M059J (cell line): ENCODE data around the gene FYCO1. TPM values are rescaled to one million over a fixed set of nuclear protein-coding genes. Genes with fewer than 3 reads are reported as not detected.
"Not testable (repeated sequence)": the region's sequence is repeated elsewhere in the genome, so short reads cannot be mapped to it uniquely, and the experiment has no call there.

Experiments
- DNase-seq: peaks from one replicate; pipeline ENCODE4 v3.0.0-alpha.2; 2012; ENCODE audit warnings: low read depth
- total RNA-seq: library from RNA; depleted of rRNA; stranded (reverse); fragments of >200 nt; shearing (Covaris generic); gene quantifications from 2 replicates; pipeline ENCODE4 v1.2.3, GENCODE V29; 2014

Gene FYCO1
- total RNA-seq, 1 experiment from 2014 or later, result 7.8 TPM

DNA sequence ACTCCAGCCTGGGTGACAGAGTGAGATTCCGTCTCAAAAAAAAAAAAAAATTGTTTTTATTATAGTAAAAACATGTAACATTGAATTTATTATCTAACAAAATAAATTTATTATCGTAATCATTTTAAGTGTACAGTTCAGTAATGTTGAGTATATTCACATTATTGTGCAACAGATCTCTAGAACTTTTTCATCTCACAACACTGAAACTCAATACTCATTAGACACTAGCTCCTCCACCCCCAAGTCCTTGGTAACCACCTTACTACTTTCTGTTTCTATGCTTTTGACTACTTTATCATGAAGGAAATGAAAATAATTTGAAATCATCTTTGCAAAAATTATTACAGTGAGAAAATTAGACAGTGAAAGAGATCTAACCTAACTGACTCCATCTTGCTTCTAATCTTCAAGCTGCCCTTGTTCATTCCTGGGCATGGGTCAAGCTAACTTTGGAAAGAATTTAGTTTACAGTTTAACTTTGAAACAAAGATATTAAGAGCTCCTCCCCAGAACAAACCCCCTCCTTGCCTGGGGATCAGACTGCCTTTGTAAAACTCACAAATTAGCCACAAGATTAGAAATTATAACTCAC is 15.0 kb upstream of the FYCO1 start:
- no peak for DNase-seq

DNA sequence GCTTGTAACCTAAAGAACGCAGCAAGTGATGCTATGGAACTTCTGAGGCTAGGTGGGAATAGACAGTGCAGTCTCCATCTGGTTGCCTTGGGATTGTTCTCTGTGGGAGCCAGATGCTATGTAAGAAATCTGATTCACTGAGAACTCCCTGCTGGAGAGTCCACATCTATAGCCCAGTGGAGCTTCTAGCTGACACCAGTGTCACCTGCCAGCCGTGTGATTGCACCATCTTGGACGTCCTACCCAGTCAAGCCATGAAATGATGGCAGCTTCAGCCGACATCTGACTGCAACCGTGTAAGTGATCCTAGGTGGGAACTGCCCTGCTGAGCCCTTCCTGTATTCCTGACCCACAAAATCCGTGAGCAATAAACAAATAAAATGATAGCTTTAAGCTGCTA is 12.4 kb upstream of the FYCO1 start:
- DNase-seq, result no peak

DNA sequence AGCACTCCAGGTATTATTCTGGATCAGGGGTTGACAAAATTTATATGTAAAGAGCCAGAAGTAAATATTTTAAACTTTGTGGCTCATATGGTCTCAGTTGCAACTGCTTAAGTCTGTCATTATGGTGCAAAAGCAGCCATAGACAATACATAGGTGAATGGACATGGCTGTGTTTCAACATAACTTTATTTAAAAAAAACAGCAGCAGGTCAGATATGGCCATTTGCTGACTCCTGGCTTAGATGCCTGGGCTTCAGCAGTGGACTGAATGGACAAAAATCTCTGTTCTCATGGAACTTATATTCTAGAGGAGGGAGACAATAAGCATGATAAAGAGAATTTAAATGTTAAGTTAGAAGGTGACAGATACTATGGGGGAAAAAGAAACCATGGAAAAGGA is 11.7 kb upstream of the FYCO1 start:
- DNase-seq, result no peak

DNA sequence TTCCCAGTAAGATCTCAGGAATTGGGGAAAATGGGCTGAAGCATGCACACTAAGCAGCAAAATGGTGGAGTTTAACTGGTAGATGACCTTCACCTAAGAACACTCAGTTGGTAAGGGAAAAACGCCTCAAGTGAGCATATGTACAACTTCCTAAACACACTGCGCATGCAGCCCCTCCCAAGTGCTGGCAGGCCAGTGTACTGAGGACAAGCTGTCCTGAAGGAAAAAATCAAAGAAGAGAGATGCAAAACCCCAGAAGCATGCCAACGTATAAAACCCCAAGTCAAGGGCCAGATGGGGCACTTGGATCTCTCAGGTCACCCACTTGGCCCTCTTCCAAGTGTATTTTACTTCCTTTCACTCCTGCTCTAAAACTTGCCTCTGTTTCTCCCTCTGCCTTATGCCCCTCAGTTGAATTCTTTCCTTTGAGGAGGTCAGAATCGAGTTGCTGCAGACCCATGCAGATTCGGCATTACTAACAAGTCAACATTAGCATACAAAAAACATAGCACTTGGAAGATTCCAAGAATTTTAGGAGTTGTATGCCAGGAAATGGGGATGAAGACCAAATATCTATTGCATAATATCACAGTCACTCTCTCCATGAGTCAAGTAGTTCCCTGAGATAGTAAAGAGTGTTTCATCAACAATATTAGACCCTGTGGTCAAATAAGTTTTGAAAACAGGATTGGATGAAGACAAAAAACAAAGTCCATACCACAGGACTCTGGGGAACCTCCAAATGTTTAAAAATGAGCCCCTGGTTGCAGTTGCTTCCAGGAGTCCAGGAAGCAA is 10.8 kb upstream of the FYCO1 start:
- DNase-seq, result peak; percentile 63

DNA sequence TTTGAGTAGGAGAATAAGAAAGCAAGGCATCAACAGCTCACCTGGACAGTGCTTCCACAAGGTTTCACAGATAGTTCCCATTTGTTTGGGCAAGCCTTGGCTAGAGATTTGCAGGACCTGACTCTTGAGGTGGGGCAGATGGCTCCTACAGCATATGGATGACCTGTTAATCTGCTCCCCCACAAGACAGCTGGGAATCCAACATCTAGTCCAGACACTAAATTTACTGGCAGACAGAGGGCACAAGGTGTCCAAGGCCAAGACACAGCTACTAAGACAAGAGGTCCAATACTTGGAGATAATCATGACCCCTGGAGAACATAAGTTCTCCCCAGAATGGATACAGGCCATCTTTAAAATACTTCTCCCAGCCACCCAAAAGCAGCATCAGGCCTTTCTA is 8.1 kb upstream of the FYCO1 start:
- not testable (repeated sequence) for DNase-seq

DNA sequence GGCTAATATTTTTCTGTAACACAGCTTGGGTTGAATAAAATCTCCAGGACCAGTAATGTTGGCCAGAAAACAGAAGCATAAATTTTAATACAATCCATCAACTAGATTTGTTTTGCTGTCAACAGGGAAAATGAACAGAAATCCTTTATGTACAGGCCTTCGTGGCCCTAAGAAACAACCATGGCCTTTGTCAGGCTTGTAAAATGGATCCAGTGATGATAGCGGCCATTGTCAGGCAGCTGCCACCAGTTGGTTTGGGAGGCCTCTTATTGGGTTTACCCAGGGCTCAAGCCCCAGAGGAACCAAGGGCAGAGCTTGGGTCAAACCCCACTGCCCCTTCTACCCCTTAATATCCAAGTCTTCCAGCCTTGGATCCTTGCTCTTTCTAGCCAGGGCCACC is 5.6 kb upstream of the FYCO1 start:
- no peak for DNase-seq

DNA sequence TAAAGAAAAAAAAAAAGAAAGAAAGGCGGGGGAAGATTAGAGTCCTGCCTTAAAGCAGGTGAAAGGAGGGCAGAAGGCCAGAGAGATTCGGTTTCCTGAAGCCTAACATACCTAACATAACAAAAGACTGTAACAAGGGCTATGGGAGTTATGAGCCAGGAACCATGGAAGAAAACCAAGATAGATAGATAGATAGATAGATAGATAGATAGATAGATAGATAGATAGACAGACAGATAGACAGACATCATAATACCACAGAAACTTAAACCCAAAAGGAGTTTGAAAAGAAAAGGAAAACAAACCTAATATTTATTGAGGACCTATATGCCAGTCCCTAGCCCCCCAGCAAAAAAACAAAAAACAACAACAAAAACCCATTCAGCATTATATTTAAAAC is 2.3 kb upstream of the FYCO1 start:
- no peak for DNase-seq

DNA sequence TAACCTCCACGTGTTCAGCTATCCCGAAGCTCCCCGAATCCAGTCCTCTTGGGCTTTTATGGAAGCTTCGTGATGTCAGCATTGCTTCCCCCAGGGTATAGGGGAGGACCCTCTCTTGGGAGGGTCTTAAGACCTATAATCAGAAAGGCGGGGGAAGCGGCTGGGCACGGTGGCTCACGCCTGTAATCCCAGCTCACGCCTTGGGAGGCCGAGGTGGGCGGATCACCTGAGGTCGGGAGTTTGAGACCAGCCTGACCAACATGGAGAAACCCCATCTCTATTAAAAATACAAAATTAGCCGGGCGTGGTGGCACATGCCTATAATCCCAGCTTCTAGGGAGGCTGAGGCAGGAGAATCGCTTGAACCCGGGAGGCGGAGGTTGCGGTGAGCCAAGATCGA is 1.9 kb upstream of the FYCO1 start:
- DNase-seq, result not testable (repeated sequence)

DNA sequence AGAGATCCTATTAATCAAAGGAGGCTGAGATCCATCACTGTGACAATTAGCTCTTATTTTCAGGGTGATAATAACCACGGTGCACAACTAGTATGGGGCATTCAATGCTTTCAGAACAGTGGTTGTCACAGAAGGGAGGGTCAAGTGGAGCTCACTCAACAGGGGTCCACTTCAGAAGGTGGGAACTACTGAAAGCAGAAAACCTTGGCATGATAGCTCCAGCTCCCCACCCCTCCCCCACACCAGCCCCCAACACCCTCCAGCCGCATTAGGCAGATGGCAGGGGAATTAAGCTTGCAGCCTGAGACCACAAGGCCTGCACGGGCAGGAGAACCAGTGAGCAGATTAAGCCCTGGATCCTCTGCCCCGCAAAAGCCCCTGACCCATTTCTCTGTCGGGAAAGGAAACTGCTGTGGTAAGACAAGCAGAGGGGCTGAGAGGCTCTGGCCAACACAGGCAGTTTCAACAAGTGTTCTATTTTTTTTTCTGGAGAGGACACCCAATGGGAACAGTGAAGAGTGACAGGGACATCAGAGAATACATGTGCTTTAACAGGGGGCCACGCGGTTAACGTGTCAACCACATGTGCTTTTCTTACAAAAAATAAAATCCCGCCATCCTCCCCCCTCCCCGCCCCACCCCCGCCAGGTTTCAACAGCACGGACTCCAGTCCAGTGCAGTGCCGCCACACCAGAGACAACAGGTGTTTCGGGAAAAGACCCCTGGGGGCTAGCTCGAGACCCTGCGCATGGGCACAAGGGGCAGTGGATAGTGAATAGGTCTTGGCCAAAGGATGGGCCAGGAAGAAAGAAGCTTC is 997 bp downstream of the FYCO1 start:
- no peak for DNase-seq

DNA sequence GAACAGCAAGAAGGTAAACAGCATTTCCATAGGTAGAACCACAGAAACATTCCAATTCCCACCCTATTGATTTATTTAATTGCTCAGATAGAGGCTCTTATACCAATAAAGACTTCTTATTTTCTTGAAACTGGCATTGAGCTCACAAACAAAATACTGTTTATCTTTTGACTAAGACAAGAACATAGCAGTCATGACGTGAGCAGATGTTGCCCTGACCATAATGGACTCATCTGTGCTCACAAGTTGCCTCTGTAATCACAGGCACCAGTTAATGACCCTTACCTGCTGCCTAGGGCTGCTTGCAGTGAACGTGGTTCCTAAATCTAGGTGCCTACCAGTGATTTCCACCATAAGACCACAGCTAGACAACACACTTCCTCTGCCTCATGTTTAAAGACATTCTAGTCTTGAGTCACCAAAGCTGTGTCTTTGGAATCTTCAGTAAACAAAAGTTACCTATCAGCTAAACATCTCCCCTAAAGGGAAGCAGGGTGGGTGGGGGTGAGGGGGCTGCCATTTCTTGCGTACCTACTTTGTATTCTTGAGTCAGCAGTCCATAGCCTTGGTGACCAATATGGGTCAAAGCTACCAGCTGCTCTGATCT is 2.1 kb downstream of the FYCO1 start:
- no peak for DNase-seq

DNA sequence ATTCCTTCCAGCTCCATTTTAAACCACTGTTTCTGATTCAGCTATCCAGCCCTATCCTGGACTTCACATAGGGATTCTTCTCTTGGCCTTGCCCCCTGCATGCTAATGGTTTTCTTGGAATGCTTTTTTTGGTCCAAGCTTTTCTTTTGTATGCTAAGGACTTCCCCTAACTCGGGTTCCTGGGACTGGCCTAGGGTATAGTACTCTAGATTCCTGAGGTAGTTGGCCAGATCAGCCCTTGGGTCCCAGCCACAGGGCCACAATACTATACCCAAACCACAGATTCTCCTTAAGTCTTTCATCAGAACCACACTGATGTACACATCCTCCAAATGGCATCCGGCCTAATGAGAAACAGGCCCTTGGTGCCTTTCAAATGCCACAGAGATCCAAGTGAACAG is 2.8 kb downstream of the FYCO1 start:
- DNase-seq, result peak; percentile 51

DNA sequence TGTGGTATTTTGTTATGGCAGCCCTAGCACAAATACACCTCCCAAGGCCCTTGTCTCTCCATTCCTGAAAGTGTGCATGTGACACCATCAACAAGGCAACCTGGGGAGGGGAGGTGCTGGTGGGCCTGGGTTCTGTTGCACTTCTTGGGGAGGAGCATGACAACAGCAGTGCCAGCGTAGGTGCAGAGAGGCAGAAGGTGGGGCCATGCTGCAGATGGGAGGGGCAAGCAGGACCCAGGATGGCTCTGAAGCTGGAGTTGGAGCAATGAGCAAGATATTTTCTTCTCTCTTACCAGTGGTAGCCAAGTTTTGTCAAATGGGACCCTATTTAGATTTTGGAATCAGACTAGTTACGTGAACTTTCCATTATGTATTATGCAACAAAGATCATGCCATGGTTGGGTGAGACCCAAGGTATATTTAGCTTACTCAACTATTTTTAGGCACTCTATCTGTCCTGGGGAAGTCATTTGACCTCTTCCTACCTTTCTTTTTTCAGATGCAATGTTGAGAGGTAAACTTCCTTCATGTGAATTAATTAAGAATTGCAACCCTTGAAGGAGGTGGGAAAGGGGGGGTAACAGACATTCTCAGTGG is 3.4 kb downstream of the FYCO1 start:
- no peak for DNase-seq

DNA sequence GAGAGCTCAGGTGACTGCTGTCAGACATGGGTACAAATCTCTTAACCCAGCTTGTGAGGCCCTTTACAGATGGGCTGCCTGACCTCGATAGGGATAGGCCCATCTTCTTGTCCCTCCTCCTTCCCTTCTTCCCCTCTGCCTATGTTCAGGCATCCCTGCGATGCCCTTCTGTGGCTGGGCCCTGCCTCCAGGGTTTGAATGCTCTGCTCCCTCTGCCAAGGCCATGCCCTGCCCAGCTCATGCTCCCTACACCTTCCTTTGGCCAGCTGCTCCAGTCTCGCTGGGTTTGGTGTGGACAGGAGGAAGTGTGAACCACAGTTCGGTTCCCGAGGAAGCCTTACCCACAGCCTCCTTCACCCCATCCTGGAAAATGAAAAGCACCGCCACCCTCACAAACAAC is 4.3 kb downstream of the FYCO1 start:
- no peak for DNase-seq

DNA sequence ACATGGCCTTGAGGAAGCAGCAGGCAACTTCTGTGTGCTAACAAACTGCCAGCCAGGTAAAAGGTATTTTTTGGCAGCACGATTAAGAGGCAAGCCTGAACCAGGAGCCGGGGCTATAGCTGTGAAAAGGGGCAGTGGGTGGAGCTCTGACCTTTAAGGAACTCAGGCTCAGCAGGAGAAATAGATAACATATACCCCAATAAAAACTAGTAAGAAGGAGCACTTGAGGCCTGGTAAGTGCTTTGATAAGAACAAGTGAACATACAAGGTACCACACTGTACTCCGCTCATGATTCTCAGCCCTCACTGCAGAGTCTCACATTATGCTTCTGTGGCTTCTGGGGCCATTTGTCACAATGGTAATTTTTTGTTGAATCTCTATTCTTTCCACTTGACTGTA is 5.4 kb downstream of the FYCO1 start:
- DNase-seq, result no peak

DNA sequence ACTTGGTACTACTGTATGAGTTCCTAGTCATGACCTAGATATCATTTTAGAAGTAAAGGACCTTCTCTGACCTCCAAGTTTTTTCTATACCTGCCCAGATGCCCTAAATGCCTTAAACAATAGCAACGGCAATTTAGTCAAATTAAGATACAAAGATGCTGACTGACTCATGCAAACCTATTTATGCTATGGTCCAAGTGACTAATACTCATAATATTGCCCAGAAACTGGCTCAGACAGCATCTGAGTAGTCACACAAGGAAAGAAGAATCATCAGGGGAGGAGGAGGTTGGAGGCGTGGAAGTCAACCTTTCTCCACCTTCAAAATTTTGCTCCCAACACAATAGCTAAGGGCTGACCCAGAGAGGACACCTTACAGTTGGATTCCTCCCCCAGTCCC is 6.8 kb downstream of the FYCO1 start:
- peak; percentile 78 for DNase-seq

DNA sequence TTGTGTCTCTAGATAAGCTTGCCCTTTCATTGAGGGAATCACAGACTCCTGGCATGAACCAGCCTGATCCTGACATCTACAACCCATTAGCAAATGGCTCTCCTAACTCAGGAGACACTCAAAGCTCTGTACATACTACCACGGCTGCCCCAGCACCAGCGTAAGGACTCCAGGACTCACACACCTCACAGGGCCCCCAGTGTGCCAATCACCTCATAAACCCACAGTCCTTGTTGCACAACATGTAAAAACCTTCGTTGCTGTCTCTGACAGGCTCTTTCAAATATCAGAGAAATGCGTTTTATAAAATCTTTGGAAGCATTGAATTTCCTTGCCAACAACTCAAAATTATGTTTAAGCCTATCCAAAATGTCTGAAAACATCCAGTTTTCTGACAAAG is 7.3 kb downstream of the FYCO1 start:
- no peak for DNase-seq

DNA sequence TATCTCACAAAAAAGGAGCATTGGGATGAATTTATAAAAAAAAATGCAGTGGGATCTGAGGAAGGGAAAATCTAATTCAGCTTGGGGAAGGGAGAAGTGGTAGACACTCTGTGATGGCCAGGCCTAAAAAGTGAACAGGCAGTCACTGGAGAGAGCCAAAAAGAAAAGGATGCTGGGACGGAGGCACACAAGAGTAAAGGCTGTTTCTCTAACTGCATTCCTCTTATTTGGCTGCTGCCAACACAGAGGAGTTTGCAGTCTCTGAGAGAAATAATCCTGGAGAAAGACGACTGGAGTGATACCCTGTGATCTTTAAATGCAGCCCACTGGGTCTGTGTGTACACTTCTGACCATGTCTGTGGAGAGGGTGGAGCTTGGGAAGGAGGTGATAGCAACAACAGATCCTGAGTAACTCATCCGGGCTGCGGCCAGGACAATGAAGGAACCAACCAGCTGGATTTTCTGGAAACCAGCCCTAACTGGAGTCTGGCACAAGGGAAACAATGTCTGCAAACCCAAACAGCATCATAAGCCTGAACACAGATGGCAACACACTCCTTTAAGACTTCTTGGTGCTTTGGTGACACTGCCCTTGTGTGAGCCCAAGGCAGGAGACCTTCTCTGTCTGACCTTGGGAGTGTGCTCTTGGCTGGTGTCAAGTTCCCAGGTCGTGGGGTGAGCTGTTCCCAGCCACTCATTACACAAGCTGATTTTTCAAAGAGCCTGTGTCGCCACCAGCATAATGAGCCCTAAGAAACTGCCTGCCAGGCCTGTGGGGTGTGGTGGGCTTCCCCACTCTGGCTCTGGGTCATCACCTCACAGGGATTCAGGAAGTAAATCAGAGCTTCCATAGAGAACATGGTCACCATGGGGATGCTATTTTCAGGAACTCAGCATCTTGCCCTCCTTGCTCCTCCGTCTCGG is 8.0 kb downstream of the FYCO1 start:
- DNase-seq, result no peak

DNA sequence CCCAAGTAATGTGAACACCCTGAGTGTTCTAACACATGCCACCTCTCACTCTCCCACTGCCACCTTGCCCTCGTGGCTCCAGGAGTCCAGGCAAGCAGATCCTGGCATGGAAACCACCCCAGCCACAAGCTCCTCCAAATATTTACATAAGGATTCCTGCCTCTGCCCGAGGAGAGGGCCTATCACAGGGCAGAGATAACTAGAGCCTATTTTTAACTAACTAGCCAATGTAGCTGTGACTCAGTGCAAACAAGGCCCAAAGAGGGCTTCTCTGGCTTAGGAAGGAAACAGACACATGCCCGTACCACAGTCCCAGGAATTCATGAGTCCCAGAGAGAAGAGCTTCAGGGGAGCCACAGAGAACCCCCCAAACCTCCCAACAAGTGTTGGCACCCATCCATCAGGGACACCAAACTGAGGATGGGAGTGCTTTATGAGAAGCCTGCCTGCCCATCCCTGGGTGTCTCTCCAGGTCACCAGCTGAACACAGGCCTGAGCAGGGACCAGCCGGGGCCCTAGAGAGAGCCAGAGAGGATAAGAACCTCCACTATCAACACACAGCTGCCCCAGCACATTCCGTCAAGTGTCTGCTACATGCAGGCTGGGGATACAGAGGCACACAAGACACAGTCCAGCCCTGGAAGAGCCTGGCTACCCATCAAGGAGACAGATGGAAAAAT is 9.2 kb downstream of the FYCO1 start:
- DNase-seq, result peak; percentile 88

DNA sequence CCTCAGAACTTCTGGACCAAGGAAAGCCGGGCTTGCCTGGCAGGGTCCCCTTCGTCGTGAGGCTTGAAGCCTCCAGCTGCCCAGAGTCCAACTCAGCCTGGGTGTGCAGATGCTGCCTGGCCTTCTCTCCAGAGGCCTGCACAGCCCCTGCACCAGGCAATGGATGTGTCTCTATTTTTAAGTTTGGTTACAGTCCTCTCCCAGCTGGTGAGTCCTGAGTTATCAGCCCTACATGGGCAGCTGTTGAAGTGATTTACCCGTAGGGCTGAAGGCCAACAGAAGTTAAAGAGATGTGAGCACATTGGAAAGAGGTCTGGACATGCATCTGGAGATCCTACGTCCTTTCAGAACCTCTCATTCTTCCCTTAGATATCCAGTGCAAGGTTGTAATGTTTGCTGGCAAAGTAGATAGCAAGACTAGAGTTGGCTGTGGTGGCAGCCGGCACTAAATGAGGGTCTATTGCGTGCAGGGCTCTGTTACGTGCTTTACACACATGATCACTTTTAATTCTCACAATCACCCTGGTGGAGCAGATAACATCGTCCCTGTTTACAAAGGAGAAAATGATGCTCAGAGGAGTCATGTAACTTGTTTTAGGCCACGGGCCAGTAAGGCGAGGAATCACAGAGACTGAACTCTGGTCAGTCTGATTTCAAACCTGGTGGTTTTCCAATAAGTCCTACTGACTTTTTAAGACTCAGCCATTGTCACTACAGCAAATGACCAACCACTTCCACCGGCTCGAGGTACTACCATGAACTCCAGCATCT is 9.9 kb downstream of the FYCO1 start:
- no peak for DNase-seq
